OCI-M2 (cell line): Measurements from ENCODE around the gene GRAMD1B.

Experiments
- DNase-seq: peaks from one replicate; lab custom pipeline; 2025; ENCODE audit not compliant: unreplicated experiment; lab: John Stamatoyannopoulos, UW

The GRAMD1B gene

GRCh38 chr11:123585706-123586105, 155.6 kb downstream of the GRAMD1B start:
- DNase-seq = no peak

GRCh38 chr11:123586568-123586967, 156.5 kb downstream of the GRAMD1B start:
- DNase-seq = no peak

- DNase-seq = no peak
These were observed 157.0 kb downstream of the GRAMD1B start for GRCh38 chr11:123587044-123587443.

GRCh38 chr11:123587559-123587958, 157.5 kb downstream of the GRAMD1B start:
- no peak for DNase-seq

GRCh38 chr11:123588117-123588863, 158.2 kb downstream of the GRAMD1B start:
- no peak for DNase-seq

GRCh38 chr11:123588864-123589262, 158.8 kb downstream of the GRAMD1B start:
- DNase-seq = no peak

GRCh38 chr11:123590296-123590912, 160.3 kb downstream of the GRAMD1B start:
- DNase-seq = no peak

- no peak for DNase-seq
These were observed 163.5 kb downstream of the GRAMD1B start for GRCh38 chr11:123593570-123593969.

- DNase-seq = no peak
These were observed 164.3 kb downstream of the GRAMD1B start for GRCh38 chr11:123594188-123594901.

- DNase-seq = no peak
These were observed 164.9 kb downstream of the GRAMD1B start for GRCh38 chr11:123594921-123595320.

- no peak for DNase-seq
These were observed 167.8 kb downstream of the GRAMD1B start for GRCh38 chr11:123597859-123598258.

GRCh38 chr11:123601136-123601535, 171.1 kb downstream of the GRAMD1B start:
- DNase-seq = no peak

- no peak for DNase-seq
These were observed 171.7 kb downstream of the GRAMD1B start for GRCh38 chr11:123601743-123602142.

- DNase-seq = no peak
These were observed 173.6 kb downstream of the GRAMD1B start for GRCh38 chr11:123603666-123604065.

- DNase-seq = no peak
These were observed 177.7 kb downstream of the GRAMD1B start for GRCh38 chr11:123607781-123608180.

- DNase-seq = no peak
These were observed 178.3 kb downstream of the GRAMD1B start for GRCh38 chr11:123608371-123608770.

GRCh38 chr11:123608945-123609344, 178.9 kb downstream of the GRAMD1B start:
- DNase-seq = no peak

GRCh38 chr11:123611698-123612097, 181.6 kb downstream of the GRAMD1B start:
- no peak for DNase-seq

GRCh38 chr11:123616505-123617198, 186.6 kb downstream of the GRAMD1B start:
- no peak for DNase-seq

GRCh38 chr11:123622576-123622975, 192.5 kb downstream of the GRAMD1B start:
- DNase-seq = no peak

GRCh38 chr11:123624974-123625373, 194.9 kb downstream of the GRAMD1B start:
- no peak for DNase-seq
